Neural progenitor cell (in vitro differentiated cells): ENCODE data around the gene LHFPL2. TPM values are rescaled to one million over a fixed set of nuclear protein-coding genes. Genes with fewer than 3 reads are reported as not detected.

Experiments used
- DNase-seq: peaks from one replicate; pipeline ENCODE4 v3.0.0-alpha.2; 2016; ENCODE audit warnings: low spot score
- H2AFZ ChIP-seq: fragments of 200-600 bp; sonication (generic); replicated peaks from 2 replicates; pipeline ENCODE4 v1.6.1; 2016; ENCODE audit warnings: antibody characterized with exemption
- H3F3A ChIP-seq: fragments of 200-600 bp; sonication (generic); 2 replicates; pipeline ENCODE4 v1.6.1; 2016; ENCODE audit warnings: antibody characterized with exemption, low read depth
- H3K27ac ChIP-seq: fragments of 200-600 bp; sonication (generic); 2 replicates; pipeline ENCODE4 v1.5.1; 2016; ENCODE audit warnings: mild to moderate bottlenecking
- H3K27me3 ChIP-seq: fragments of 200-600 bp; sonication (generic); 2 replicates; pipeline ENCODE4 v1.6.1; 2016; ENCODE audit warnings: mild to moderate bottlenecking, moderate library complexity
- H3K36me3 ChIP-seq: fragments of 200-600 bp; sonication (generic); 2 replicates; pipeline ENCODE4 v1.5.1; 2016
- H3K4me1 ChIP-seq: fragments of 200-600 bp; sonication (generic); 2 replicates; pipeline ENCODE4 v1.6.1; 2016; ENCODE audit warnings: mixed run types
- H3K4me2 ChIP-seq: fragments of 200-600 bp; sonication (generic); 2 replicates; pipeline ENCODE4 v1.6.1; 2016
- H3K4me3 ChIP-seq: fragments of 200-600 bp; sonication (generic); 2 replicates; pipeline ENCODE4 v1.5.1; 2016
- H3K79me2 ChIP-seq: fragments of 200-600 bp; sonication (generic); 2 replicates; pipeline ENCODE4 v1.6.1; 2016; ENCODE audit warnings: low read depth
- H3K9ac ChIP-seq: fragments of 200-600 bp; sonication (generic); 2 replicates; pipeline ENCODE4 v1.6.1; 2016
- H3K9me3 ChIP-seq: fragments of 200-600 bp; sonication (generic); 2 replicates; pipeline ENCODE4 v1.5.1; 2016; ENCODE audit warnings: low read depth
- H4K20me1 ChIP-seq: fragments of 200-600 bp; sonication (generic); 2 replicates; pipeline ENCODE4 v1.6.1; 2016; ENCODE audit warnings: low read depth
- H3K27ac Mint-ChIP-seq: 3 replicates; pipeline ENCODE4 v1.8.0; 2021; ENCODE audit warnings: mixed read lengths
- H3K27me3 Mint-ChIP-seq: 2 replicates; pipeline ENCODE4 v1.8.0; 2022; ENCODE audit warnings: low read depth, mild to moderate bottlenecking, inconsistent platforms, moderate library complexity, mixed read lengths; ENCODE audit not compliant: insufficient read depth
- H3K36me3 Mint-ChIP-seq: 3 replicates; pipeline ENCODE4 v1.8.0; 2021; ENCODE audit warnings: mixed read lengths
- H3K4me1 Mint-ChIP-seq: 3 replicates; pipeline ENCODE4 v1.8.0; 2021; ENCODE audit warnings: mixed read lengths
- H3K4me3 Mint-ChIP-seq: 3 replicates; pipeline ENCODE4 v1.8.0; 2021; ENCODE audit warnings: mild to moderate bottlenecking, moderate library complexity, mixed read lengths
- H3K9me3 Mint-ChIP-seq: 3 replicates; pipeline ENCODE4 v1.8.0; 2020; ENCODE audit warnings: mixed read lengths
- EZH2 ChIP-seq: fragments of 200-600 bp; sonication (generic); IDR thresholded peaks from 2 replicates; pipeline ENCODE4 v1.6.1; 2017; ENCODE audit warnings: antibody characterized with exemption, mild to moderate bottlenecking, moderate library complexity
- EZH2phosphoT487 ChIP-seq: fragments of 200-600 bp; sonication (generic); IDR thresholded peaks from 2 replicates; pipeline ENCODE4 v1.6.1; 2017; ENCODE audit warnings: antibody characterized with exemption
- total RNA-seq: library from RNA; depleted of rRNA; stranded (reverse); fragments of >200 nt; gene quantifications from 2 replicates; pipeline ENCODE4 v1.2.3, GENCODE V29; 2015; ENCODE audit warnings: low replicate concordance
- TF ChIP-seq, protein P1 (sequence below): fragments of 200-600 bp; sonication (generic); IDR thresholded peaks from 2 replicates; pipeline ENCODE4 v1.5.1; 2017; ENCODE audit warnings: antibody characterized with exemption, mild to moderate bottlenecking

The LHFPL2 gene
- total RNA-seq, 1 donor from 2014 or later = 21.1 TPM

DNA sequence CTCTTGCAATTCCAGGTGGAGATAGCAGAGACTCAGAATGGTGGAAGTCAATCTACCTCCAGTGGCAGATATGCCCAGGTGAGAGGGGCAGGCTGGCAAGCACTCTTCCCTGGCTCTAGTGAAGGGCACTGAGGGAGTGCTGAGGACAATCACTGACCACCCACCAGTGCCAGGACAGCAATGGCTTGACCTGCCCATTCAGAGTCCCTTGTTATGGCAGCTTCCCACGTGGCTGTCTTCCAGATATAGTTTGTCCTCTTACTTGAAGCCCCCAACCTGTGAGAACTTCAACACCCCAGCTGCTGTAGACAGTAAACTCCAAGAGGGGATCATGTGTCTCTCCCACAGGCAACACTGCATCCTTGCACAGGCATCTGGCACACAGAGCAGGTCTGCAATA, 104.7 kb downstream of the LHFPL2 start:
- H3K4me2 ChIP-seq = no peak overlapping the region
- no peak overlapping the region for H3K4me3 ChIP-seq
- H3K27me3 ChIP-seq = no peaks in the 10 kb centered on the region
- no peak overlapping the region for H3K4me3 Mint-ChIP-seq
- DNase-seq = no peak
- H3K9me3 Mint-ChIP-seq = no peaks in the 10 kb centered on the region
- H3K9ac ChIP-seq = no peak overlapping the region
- H3K9me3 ChIP-seq = no peaks in the 10 kb centered on the region
- TF ChIP-seq, protein P1, sequence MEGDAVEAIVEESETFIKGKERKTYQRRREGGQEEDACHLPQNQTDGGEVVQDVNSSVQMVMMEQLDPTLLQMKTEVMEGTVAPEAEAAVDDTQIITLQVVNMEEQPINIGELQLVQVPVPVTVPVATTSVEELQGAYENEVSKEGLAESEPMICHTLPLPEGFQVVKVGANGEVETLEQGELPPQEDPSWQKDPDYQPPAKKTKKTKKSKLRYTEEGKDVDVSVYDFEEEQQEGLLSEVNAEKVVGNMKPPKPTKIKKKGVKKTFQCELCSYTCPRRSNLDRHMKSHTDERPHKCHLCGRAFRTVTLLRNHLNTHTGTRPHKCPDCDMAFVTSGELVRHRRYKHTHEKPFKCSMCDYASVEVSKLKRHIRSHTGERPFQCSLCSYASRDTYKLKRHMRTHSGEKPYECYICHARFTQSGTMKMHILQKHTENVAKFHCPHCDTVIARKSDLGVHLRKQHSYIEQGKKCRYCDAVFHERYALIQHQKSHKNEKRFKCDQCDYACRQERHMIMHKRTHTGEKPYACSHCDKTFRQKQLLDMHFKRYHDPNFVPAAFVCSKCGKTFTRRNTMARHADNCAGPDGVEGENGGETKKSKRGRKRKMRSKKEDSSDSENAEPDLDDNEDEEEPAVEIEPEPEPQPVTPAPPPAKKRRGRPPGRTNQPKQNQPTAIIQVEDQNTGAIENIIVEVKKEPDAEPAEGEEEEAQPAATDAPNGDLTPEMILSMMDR = no peak
- TF ChIP-seq EZH2 (no peak), EZH2phosphoT487 (no peak)
- H3K79me2 ChIP-seq = no peaks in the 10 kb centered on the region
- no peaks in the 10 kb centered on the region for H3K27me3 Mint-ChIP-seq
- H3K4me1 ChIP-seq = peaks cover 23% of the 10 kb centered on the region
- no peaks in the 10 kb centered on the region for H4K20me1 ChIP-seq
- H2AFZ ChIP-seq = no peak overlapping the region
- H3K36me3 ChIP-seq = no peaks in the 10 kb centered on the region
- no peak overlapping the region for H3K27ac ChIP-seq
- H3K4me1 Mint-ChIP-seq = peaks cover 39% of the 10 kb centered on the region
- no peak overlapping the region for H3K27ac Mint-ChIP-seq
- peaks cover 7% of the 10 kb centered on the region for H3K36me3 Mint-ChIP-seq
- H3F3A ChIP-seq = no peaks in the 10 kb centered on the region

DNA sequence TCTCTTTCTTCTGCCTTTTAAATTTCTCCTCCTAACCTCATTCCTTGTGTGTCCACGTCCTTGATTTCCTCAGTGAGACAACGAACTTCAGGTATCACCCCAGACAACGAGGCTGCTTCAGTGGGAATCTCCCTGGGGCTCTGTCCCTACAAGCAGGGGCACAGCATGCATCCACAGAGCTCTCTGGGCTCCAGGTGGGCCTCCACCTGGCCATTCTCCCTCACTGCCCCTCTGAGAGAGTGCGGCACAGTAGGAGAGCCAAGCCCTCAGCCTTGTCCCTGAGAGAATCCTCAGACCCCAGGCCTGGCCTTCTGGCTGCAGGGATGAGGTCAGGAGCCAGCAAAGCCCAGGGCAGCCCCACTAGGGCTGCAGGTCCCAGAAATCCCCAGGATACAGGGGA, 105.3 kb downstream of the LHFPL2 start:
- H3K4me1 Mint-ChIP-seq = peaks cover 39% of the 10 kb centered on the region
- H3K36me3 ChIP-seq = no peaks in the 10 kb centered on the region

DNA sequence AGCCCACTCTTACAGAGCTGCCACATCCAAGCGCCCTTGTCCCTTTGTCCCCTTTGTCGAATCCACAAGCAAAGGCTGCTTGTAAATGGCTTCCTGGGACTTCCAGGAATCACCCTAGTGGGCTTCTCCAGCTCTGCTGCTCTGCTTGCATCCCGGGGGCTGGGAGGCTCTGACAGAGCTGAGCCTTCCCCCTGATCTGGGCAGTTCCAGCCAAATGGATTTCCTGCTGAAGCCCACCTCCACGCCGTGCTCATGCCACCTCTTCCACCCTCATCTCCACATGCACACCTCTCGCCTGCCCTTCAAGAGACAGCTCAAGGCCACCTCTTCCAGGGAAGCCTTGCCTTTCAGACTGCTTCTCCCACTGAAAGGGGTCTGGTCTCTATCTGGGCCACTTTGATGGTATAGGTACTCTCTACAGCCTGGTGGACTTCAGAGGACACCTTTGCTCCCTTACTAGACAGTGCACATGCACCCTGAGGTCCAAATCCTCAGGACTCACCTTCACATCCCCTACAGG, 106.2 kb downstream of the LHFPL2 start:
- no peak overlapping the region for H3K9ac ChIP-seq
- Mint-ChIP-seq H3K27ac (no peak overlapping the region), H3K27me3 (no peaks in the 10 kb centered on the region), H3K9me3 (no peaks in the 10 kb centered on the region), H3K4me1 (peaks cover 39% of the 10 kb centered on the region), H3K4me3 (no peak overlapping the region), H3K36me3 (peaks cover 5% of the 10 kb centered on the region)
- TF ChIP-seq EZH2phosphoT487 (no peak), EZH2 (no peak)
- TF ChIP-seq, protein P1 = no peak
- H3K79me2 ChIP-seq = no peaks in the 10 kb centered on the region
- no peak overlapping the region for H3K27ac ChIP-seq
- no peaks in the 10 kb centered on the region for H3K36me3 ChIP-seq
- H3K4me2 ChIP-seq = peak overlapping the region; percentile 11
- H3K4me3 ChIP-seq = no peak overlapping the region
- no peaks in the 10 kb centered on the region for H3K9me3 ChIP-seq
- H3F3A ChIP-seq = no peaks in the 10 kb centered on the region
- H3K27me3 ChIP-seq = no peaks in the 10 kb centered on the region
- peaks cover 23% of the 10 kb centered on the region for H3K4me1 ChIP-seq
- H4K20me1 ChIP-seq = no peaks in the 10 kb centered on the region
- peak; percentile 45 for DNase-seq
- no peak overlapping the region for H2AFZ ChIP-seq

More for the DNA sequence above, 105.3 kb downstream of the LHFPL2 start:
- Mint-ChIP-seq H3K4me3 (no peak overlapping the region), H3K9me3 (no peaks in the 10 kb centered on the region), H3K36me3 (peaks cover 7% of the 10 kb centered on the region), H3K27ac (no peak overlapping the region), H3K27me3 (no peaks in the 10 kb centered on the region)
- Histone ChIP-seq H3K9me3 (no peaks in the 10 kb centered on the region), H4K20me1 (no peaks in the 10 kb centered on the region), H3K27me3 (no peaks in the 10 kb centered on the region), H3K4me1 (peaks cover 23% of the 10 kb centered on the region), H3F3A (no peaks in the 10 kb centered on the region), H3K9ac (no peak overlapping the region), H2AFZ (no peak overlapping the region), H3K4me2 (no peak overlapping the region), H3K79me2 (no peaks in the 10 kb centered on the region), H3K4me3 (no peak overlapping the region), H3K27ac (no peak overlapping the region)
- TF ChIP-seq, protein P1 = no peak
- TF ChIP-seq EZH2phosphoT487 (no peak), EZH2 (no peak)
- DNase-seq = no peak
